HCT116 (cell line): ENCODE results near the gene CCND2. TPM values are rescaled to one million over a fixed set of nuclear protein-coding genes. Genes with fewer than 3 reads are reported as not detected.

Source experiments
- ATAC-seq: fragments of 200-7000 bp; cut with Tn5 transposase; 2 replicates; pipeline ENCODE4 v1.9.1; 2020; ENCODE audit warnings: mild to moderate bottlenecking, moderate library complexity
- BruUV-seq: library from RNA; stranded (reverse); fragments of 400-500 nt; replicated peaks from 2 replicates; lab custom pipeline; 2021; lab: Mats Ljungman, UMichigan
- CTCF ChIA-PET: fragments of 300-600 bp; sonication (Branson Sonifier 250); formaldehyde crosslinking; loops from one replicate; lab custom pipeline; 2021; ENCODE audit warnings: antibody characterized with exemption; lab: Charles Lee
- POLR2A ChIA-PET: fragments of 300-600, 350-600 bp; sonication (Branson Sonifier 250); formaldehyde crosslinking; loops from one replicate; lab custom pipeline; 2021; ENCODE audit warnings: antibody characterized with exemption; lab: Charles Lee
- RAD21 ChIA-PET, 2 experiments: fragments of 300-600 bp; sonication (Branson Sonifier 250); formaldehyde crosslinking; loops; one replicate each; lab custom pipeline; 2023; ENCODE audit warnings: low total read pairs in 2 of 2; ENCODE audit not compliant: uncharacterized antibody in 2 of 2, unreplicated experiment in 2 of 2, low non-redundant PET in 1 of 2; lab: Charles Lee
- DNase-seq: peaks from one replicate; pipeline ENCODE4 v3.0.0-alpha.2; 2010; ENCODE audit warnings: low read depth, low spot score
- H2AFZ ChIP-seq: fragments of 200-600 bp; shearing (Covaris generic), sonication (generic); 2 replicates; pipeline ENCODE4 v1.6.1; 2017; ENCODE audit warnings: low read depth, mixed run types, mixed read lengths, antibody characterized with exemption, low read length; ENCODE audit not compliant: poor library complexity, severe bottlenecking
- H3K27ac ChIP-seq: 2 replicates; pipeline ENCODE4 v1.5.1; 2012; ENCODE audit warnings: low read depth, low read length
- H3K27me3 ChIP-seq: fragments of 200-600 bp; sonication (generic); 2 replicates; pipeline ENCODE4 v1.6.1; 2016; ENCODE audit warnings: mixed run types, low read length, mixed read lengths; ENCODE audit not compliant: insufficient read depth
- H3K36me3 ChIP-seq, 2 experiments: fragments of 200-500 bp in 1 of 2; fragments of 200-600 bp in 1 of 2; sonication (Bioruptor generic) in 1 of 2; sonication (generic) in 1 of 2; 2 replicates each; pipeline versions ENCODE4 v1.5.1 to v1.6.1; 2014 to 2016; ENCODE audit warnings: low read length in 2 of 2, inconsistent platforms in 1 of 2, mixed read lengths in 1 of 2, mixed run types in 1 of 2; ENCODE audit not compliant: insufficient read depth in 2 of 2, control insufficient read depth in 1 of 2
- H3K4me1 ChIP-seq, 2 experiments: fragments of 200-600 bp in 1 of 2; sonication (generic) in 1 of 2; 2 replicates each; pipeline versions ENCODE4 v1.5.1 to v1.6.1; 2012 to 2017; ENCODE audit warnings: low read length in 2 of 2, inconsistent platforms in 1 of 2, mild to moderate bottlenecking in 1 of 2, mixed read lengths in 1 of 2, mixed run types in 1 of 2, moderate library complexity in 1 of 2; ENCODE audit not compliant: insufficient read depth in 2 of 2, control insufficient read depth in 1 of 2
- H3K4me2 ChIP-seq: fragments of 200-600 bp; sonication (generic); 2 replicates; pipeline ENCODE4 v1.6.1; 2017; ENCODE audit warnings: mixed run types, low read length, mixed read lengths
- H3K4me3 ChIP-seq, 2 experiments: fragments of 200-600 bp in 1 of 2; sonication (generic) in 1 of 2; replicated peaks in 1 of 2; 2 replicates each; pipeline ENCODE4 v1.5.1; 2011 to 2016; ENCODE audit warnings: low read length in 2 of 2, control low read depth in 1 of 2, low read depth in 1 of 2, mild to moderate bottlenecking in 1 of 2, mixed read lengths in 1 of 2, mixed run types in 1 of 2
- H3K79me2 ChIP-seq: fragments of 200-600 bp; sonication (generic); 2 replicates; pipeline ENCODE4 v1.6.1; 2017; ENCODE audit warnings: mild to moderate bottlenecking, mixed run types, low read length, moderate library complexity, mixed read lengths; ENCODE audit not compliant: insufficient read depth
- H3K9ac ChIP-seq: fragments of 200-600 bp; sonication (generic); 2 replicates; pipeline ENCODE4 v1.6.1; 2016; ENCODE audit warnings: low read length, mixed read lengths
- H3K9me2 ChIP-seq: fragments of 200-600 bp; sonication (generic), shearing (Covaris generic); 2 replicates; pipeline ENCODE4 v1.6.1; 2017; ENCODE audit warnings: mixed run types, mild to moderate bottlenecking, moderate library complexity; ENCODE audit not compliant: insufficient read depth
- H3K9me3 ChIP-seq, 2 experiments: fragments of 200-500 bp in 1 of 2; fragments of 200-600 bp in 1 of 2; sonication (Bioruptor generic) in 1 of 2; sonication (generic) in 1 of 2; 2 replicates each; pipeline ENCODE4 v1.6.1; 2014 to 2017; ENCODE audit warnings: low read length in 2 of 2, mixed read lengths in 2 of 2, inconsistent platforms in 1 of 2, low read depth in 1 of 2, mild to moderate bottlenecking in 1 of 2, mixed run types in 1 of 2, moderate library complexity in 1 of 2; ENCODE audit not compliant: control insufficient read depth in 1 of 2, insufficient read depth in 1 of 2
- H4K20me1 ChIP-seq: fragments of 200-600 bp; sonication (generic), shearing (Covaris generic); 2 replicates; pipeline ENCODE4 v1.6.1; 2017; ENCODE audit warnings: mixed run types, mild to moderate bottlenecking, moderate library complexity; ENCODE audit not compliant: insufficient read depth
- ATF3 ChIP-seq: IDR thresholded peaks from 2 replicates; pipeline ENCODE4 v1.6.1; 2012
- CEBPB ChIP-seq: IDR thresholded peaks from 2 replicates; pipeline ENCODE4 v1.6.1; 2012; ENCODE audit warnings: low read depth
- CTCF ChIP-seq, 3 experiments: fragments of 200-600 bp in 1 of 3; sonication (generic) in 1 of 3; IDR thresholded peaks in 2 of 3; conservative IDR thresholded peaks in 1 of 3; 2 replicates each; pipeline ENCODE4 v1.5.1; 2012 to 2017; ENCODE audit warnings: low read depth in 2 of 3, low read length in 2 of 3, antibody characterized with exemption in 1 of 3, borderline replicate concordance in 1 of 3, control low read depth in 1 of 3, mild to moderate bottlenecking in 1 of 3, mixed read lengths in 1 of 3, mixed run types in 1 of 3, moderate library complexity in 1 of 3; ENCODE audit not compliant: insufficient read depth in 1 of 3
- EGR1 ChIP-seq: IDR thresholded peaks from 2 replicates; pipeline ENCODE4 v1.6.1; 2012; ENCODE audit warnings: low read depth
- ELF1 ChIP-seq: IDR thresholded peaks from 2 replicates; pipeline ENCODE4 v1.6.1; 2012; ENCODE audit warnings: low read depth, borderline replicate concordance
- EZH2 ChIP-seq: fragments of 200-600 bp; sonication (generic); IDR thresholded peaks from 2 replicates; pipeline ENCODE4 v1.6.1; 2017; ENCODE audit warnings: antibody characterized with exemption, mixed run types
- EZH2phosphoT487 ChIP-seq: fragments of 200-600 bp; IDR thresholded peaks from 2 replicates; pipeline ENCODE4 v1.6.1; 2018; ENCODE audit warnings: antibody characterized with exemption, borderline replicate concordance
- FOSL1 ChIP-seq: IDR thresholded peaks from 2 replicates; pipeline ENCODE4 v1.6.1; 2012; ENCODE audit warnings: low read depth
- RAD21 ChIP-seq: IDR thresholded peaks from 2 replicates; pipeline ENCODE4 v1.6.1; 2012; ENCODE audit warnings: low read depth, mild to moderate bottlenecking
- SRF ChIP-seq: IDR thresholded peaks from 2 replicates; pipeline ENCODE4 v1.6.1; 2012; ENCODE audit warnings: low read depth
- ZFX ChIP-seq: fragments of 450-650 bp; IDR thresholded peaks from 2 replicates; pipeline ENCODE4 v1.6.1; 2017
- ZNF274 ChIP-seq: fragments of 200-500 bp; sonication (Bioruptor generic); IDR thresholded peaks from 2 replicates; pipeline ENCODE4 v1.6.1; 2014; ENCODE audit warnings: mild to moderate bottlenecking, low read depth, low read length, inconsistent platforms
- intact Hi-C: fragments of 100-400 bp; cut with micrococcal nuclease; formaldehyde crosslinking; loops from 2 replicates; pipeline ENCODE4 v1.10.0; 2022
- total RNA-seq: library from RNA; stranded (reverse); gene quantifications from one replicate; pipeline ENCODE4 v1.2.1, GENCODE V29; 2021; ENCODE audit not compliant: unreplicated experiment
- TF ChIP-seq, protein P1 (sequence below): IDR thresholded peaks from 2 replicates; pipeline ENCODE4 v1.6.1; 2012

The CCND2 gene
- total RNA-seq, 1 experiment from 2014 or later = 1.1 TPM

GRCh38 chr12:4267704-4268328 lies 5.7 kb upstream of the CCND2 start:
- Histone ChIP-seq H3K9ac (no peak overlapping the region), H3K79me2 (no peaks in the 10 kb centered on the region), H3K36me3 (no peaks in the 10 kb centered on the region)
- no peak for ATAC-seq
- CTCF ChIA-PET = interaction anchor here (1.1 to 1.4 kb wide), 3 partner anchors 9 to 383 kb away, joined by 3 to 8 read pairs (median 3); no protein-coding TSS in a partner anchor
- TF ChIP-seq ZNF274 = no peak
- TF ChIP-seq FOSL1 = no peak
- no peak for TF ChIP-seq EGR1
- TF ChIP-seq EZH2phosphoT487 = no peak
- no peak for TF ChIP-seq CTCF (IDR thresholded peaks at IDR 0.05 in 2 of 3, conservative IDR thresholded peaks at IDR 0.05 in 1 of 3; ENCODE audit: borderline replicate concordance in 1 of 3, insufficient read depth in 1 of 3, low read depth in 2 of 3, low read length in 2 of 3)
- no peak for TF ChIP-seq ELF1
- TF ChIP-seq EZH2 = no peak
- TF ChIP-seq CEBPB = no peak
- no peak for TF ChIP-seq RAD21
- TF ChIP-seq ZFX = no peak
- TF ChIP-seq ATF3 = no peak
- TF ChIP-seq, protein P1, sequence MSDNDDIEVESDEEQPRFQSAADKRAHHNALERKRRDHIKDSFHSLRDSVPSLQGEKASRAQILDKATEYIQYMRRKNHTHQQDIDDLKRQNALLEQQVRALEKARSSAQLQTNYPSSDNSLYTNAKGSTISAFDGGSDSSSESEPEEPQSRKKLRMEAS = no peak
- no peak for TF ChIP-seq SRF
- TF ChIP-seq, all 23 proteins: peak for 0
- peaks cover 84% of the 10 kb centered on the region for H3K27me3 ChIP-seq
- ChIA-PET POLR2A (interaction anchor here (1.5 kb wide), 1 partner anchor 9 kb away, joined by 4 read pairs; no protein-coding TSS in a partner anchor), RAD21 (no interaction called here)
- no peaks in the 10 kb centered on the region for H4K20me1 ChIP-seq
- H3K9me2 ChIP-seq = no peaks in the 10 kb centered on the region
- no peak overlapping the region for H2AFZ ChIP-seq
- BruUV-seq = no TSS peak
- H3K4me2 ChIP-seq = no peak overlapping the region
- DNase-seq = no peak
- no peak overlapping the region for H3K4me3 ChIP-seq
- H3K9me3 ChIP-seq = no peaks in the 10 kb centered on the region
- intact Hi-C loops = no loop called here
- H3K27ac ChIP-seq = no peak overlapping the region
- H3K4me1 ChIP-seq = peaks cover 0 to 10% of the 10 kb centered on the region in 2 experiments; a peak in 2 of 4 replicates
